Measurements from ENCODE around the gene TMEM141.
A peak's percentile ranks its signal among the peaks of the same experiment; 100 is the strongest.
"Not testable (repeated sequence)": the region's sequence is repeated elsewhere in the genome, so short reads cannot be mapped to it uniquely, and the experiment has no call there.

Gene TMEM141

GRCh38 chr9:136835932-136836904 is 45.1 kb downstream of the TMEM141 start:
- no peak for DNase-seq

- DNase-seq = no peak
These were observed 46.2 kb downstream of the TMEM141 start for GRCh38 chr9:136837146-136837855.

GRCh38 chr9:136837856-136838277 is 46.7 kb downstream of the TMEM141 start:
- DNase-seq = not testable (repeated sequence)

- no peak for DNase-seq
These were observed 47.4 kb downstream of the TMEM141 start for GRCh38 chr9:136838314-136839228.

GRCh38 chr9:136839229-136840139 is 48.3 kb downstream of the TMEM141 start:
- DNase-seq = no peak

- no peak for DNase-seq
These were observed 49.2 kb downstream of the TMEM141 start for GRCh38 chr9:136840140-136840876.

GRCh38 chr9:136840877-136841645 is 49.9 kb downstream of the TMEM141 start:
- no peak for DNase-seq

GRCh38 chr9:136841646-136842379 is 50.7 kb downstream of the TMEM141 start:
- not testable (repeated sequence) for DNase-seq

GRCh38 chr9:136842380-136842948 is 51.3 kb downstream of the TMEM141 start, which contains the start of gene AJM1:
TSS of gene AJM1 (plus strand) at chr9:136842478. CDS start at chr9:136844415, 1,937 bp downstream.
- peak; percentile 80 for DNase-seq

Data from stimulated activated CD4-positive, alpha-beta T cell treated with anti-CD3 and anti-CD28 coated beads, Interleukin-1b, Interleukin-23, amount 100 ng/mL, for 48 hours (primary cell).